Left lung (tissue), 10 donors: ENCODE measurements around the gene FGFRL1. TPM values are rescaled to one million over a fixed set of nuclear protein-coding genes. Genes with fewer than 3 reads are reported as not detected.
A peak's percentile ranks its signal among the peaks of the same experiment; 100 is the strongest.

Experiments
- ATAC-seq: fragments of 200-7000 bp; cut with Tn5 transposase; one replicate; pipeline ENCODE4 v1.9.1; 2020; ENCODE audit warnings: moderate library complexity
- DNase-seq, 4 donors: peaks; one replicate each; pipeline ENCODE4 v3.0.0-alpha.2; 2013 to 2020
- H3K27ac ChIP-seq, 2 donors: fragments of 200-600 bp; sonication (generic) in 1 of 2; one replicate each; pipeline versions ENCODE4 v1.5.0 to v1.8.0; 2020 to 2021
- H3K27me3 ChIP-seq, 2 donors: fragments of 200-600 bp; sonication (generic) in 1 of 2; one replicate each; pipeline versions ENCODE4 v1.5.0 to v1.8.0; 2020 to 2021
- H3K36me3 ChIP-seq, 2 donors: fragments of 200-600 bp; sonication (generic) in 1 of 2; one replicate each; pipeline versions ENCODE4 v1.5.0 to v1.8.0; 2020 to 2021
- H3K4me1 ChIP-seq, 2 donors: fragments of 200-600 bp; one replicate each; pipeline ENCODE4 v1.8.0; 2021
- H3K4me3 ChIP-seq, 2 donors: fragments of 200-600 bp; sonication (generic) in 1 of 2; one replicate each; pipeline versions ENCODE4 v1.5.0 to v1.8.0; 2020 to 2021; ENCODE audit warnings: mild to moderate bottlenecking in 1 of 2
- H3K9me3 ChIP-seq, 2 donors: fragments of 200-600 bp; sonication (generic) in 1 of 2; one replicate each; pipeline versions ENCODE4 v1.5.0 to v1.8.0; 2020 to 2021
- intact Hi-C, 2 donors: fragments of 100-400 bp; cut with DNase I; formaldehyde crosslinking; loops; one replicate each; pipeline versions ENCODE4 v1.11.2 to v1.14.2; 2022
- polyA plus RNA-seq, 6 donors: library from polyadenylated mRNA; unstranded; fragments of 120-200 nt; gene quantifications; one replicate each; pipeline ENCODE4 v1.2.1, GENCODE V29; 2013; ENCODE audit not compliant: insufficient read length in 6 of 6
- total RNA-seq, 2 donors: library from RNA; stranded (reverse); fragmentation: NEBNext Ultra II Directional; extraction: Animal tissue kit (Norgen Biotek cat#: 25700); gene quantifications; one replicate each; pipeline ENCODE4 v1.2.1, GENCODE V29; 2021
- TF ChIP-seq, protein P1 (sequence below), 2 donors: fragments of 200-600 bp; sonication (generic) in 1 of 2; IDR thresholded peaks; one replicate each; pipeline versions ENCODE4 v1.5.0 to v1.8.0; 2021; ENCODE audit warnings: antibody characterized with exemption in 2 of 2
- donor health status: DM: no; HTN: yes; CAD: no.
- donor health status: DM: no; HTN: no; CAD: no.

FGFRL1 gene
- total and polyA plus RNA-seq, 8 donors, result 16.3 to 31.2 (median 21.3) TPM

DNA sequence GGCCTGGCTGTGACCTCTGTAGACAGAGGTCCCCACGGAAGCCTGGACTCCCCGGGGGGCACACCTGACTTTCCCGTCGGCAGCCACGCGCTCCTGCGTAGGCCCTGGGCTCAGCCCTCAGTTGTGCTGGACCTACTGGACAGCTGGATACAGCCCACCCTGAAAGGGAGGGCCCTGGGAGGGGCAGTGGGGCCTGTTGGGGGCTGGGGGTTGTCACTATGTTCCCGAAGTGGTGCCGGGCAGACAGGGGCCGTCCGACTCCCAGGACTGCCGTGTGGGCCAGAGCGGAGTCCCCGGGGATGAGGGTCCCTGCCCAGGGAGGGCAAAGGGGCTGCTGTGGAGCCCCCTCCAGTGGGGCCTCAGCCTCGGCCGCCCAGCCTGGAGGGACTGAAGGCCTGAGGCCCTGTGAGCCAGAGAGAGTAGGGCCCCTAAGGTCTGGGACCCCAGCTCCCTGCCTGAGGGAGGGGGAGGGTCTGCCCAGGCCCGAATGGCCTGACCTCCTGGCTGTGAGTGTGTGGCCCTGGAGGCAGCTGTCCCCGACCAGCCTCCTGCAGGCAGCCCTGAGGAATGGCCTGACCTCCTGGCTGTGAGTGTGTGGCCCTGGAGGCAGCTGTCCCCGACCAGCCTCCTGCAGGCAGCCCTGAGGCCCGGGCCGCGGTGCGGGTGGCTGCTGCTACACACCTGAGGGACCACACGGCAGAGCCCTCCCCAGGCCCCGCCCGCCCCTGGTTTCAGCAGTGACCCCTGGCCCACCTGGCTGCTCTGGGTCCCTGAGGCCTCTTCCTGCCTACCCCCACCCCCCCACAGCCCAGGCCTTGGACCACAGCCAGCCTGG lies 25.8 kb downstream of the FGFRL1 start:
- Histone ChIP-seq H3K9me3 (no peaks in the 10 kb centered on the region), H3K27me3 (peaks cover 0 to 81% of the 10 kb centered on the region in 2 donors), H3K27ac (no peak overlapping the region), H3K36me3 (no peaks in the 10 kb centered on the region), H3K4me3 (no peak overlapping the region), H3K4me1 (peaks cover 6% of the 10 kb centered on the region in 2 donors)
- DNase-seq (no peak), ATAC-seq (no peak)
- TF ChIP-seq, protein P1, sequence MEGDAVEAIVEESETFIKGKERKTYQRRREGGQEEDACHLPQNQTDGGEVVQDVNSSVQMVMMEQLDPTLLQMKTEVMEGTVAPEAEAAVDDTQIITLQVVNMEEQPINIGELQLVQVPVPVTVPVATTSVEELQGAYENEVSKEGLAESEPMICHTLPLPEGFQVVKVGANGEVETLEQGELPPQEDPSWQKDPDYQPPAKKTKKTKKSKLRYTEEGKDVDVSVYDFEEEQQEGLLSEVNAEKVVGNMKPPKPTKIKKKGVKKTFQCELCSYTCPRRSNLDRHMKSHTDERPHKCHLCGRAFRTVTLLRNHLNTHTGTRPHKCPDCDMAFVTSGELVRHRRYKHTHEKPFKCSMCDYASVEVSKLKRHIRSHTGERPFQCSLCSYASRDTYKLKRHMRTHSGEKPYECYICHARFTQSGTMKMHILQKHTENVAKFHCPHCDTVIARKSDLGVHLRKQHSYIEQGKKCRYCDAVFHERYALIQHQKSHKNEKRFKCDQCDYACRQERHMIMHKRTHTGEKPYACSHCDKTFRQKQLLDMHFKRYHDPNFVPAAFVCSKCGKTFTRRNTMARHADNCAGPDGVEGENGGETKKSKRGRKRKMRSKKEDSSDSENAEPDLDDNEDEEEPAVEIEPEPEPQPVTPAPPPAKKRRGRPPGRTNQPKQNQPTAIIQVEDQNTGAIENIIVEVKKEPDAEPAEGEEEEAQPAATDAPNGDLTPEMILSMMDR (IDR thresholded peaks at IDR 0.05), result no peak
- intact Hi-C loops, result no loop called here

DNA sequence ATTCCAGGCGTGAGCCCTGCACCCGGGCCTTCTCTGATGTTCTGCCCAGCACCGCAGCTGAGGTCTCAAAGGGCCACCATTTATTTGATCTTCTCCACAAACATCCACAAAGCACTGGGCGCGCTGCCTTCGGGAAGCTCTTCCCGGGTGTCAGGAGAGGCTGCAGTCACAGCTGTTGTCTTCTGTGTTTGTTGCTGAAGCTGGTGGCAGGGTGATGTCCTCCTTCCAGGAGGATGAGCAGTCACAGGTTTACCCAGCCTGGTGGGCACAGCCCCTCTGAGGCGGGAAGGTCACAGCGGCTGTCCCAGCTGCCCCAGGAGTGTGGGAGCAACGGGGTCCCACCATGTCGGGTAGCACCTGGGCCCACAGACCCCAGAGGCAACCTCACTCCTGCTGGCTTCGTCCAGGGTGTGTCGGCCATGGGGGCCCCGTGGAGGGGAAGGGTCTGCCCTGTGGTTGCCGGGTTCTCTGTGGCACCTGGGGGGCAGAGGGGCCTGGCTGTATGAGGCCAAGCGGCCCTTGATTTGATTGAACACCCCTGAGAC lies 27.6 kb downstream of the FGFRL1 start:
- H3K36me3 ChIP-seq, result no peaks in the 10 kb centered on the region
- no peak for ATAC-seq
- TF ChIP-seq, protein P1 (IDR thresholded peaks at IDR 0.05), result no peak
- intact Hi-C loops, result no loop called here
- peak overlapping the region in 1 of 2 donors; percentile 33 for H3K27ac ChIP-seq
- H3K9me3 ChIP-seq, result no peaks in the 10 kb centered on the region
- no peak overlapping the region for H3K4me3 ChIP-seq
- DNase-seq, result peak in 1 of 4 donors; percentile 64
- H3K27me3 ChIP-seq, result peaks cover 0 to 72% of the 10 kb centered on the region in 2 donors
- peaks cover 13 to 15% of the 10 kb centered on the region in 2 donors for H3K4me1 ChIP-seq

DNA sequence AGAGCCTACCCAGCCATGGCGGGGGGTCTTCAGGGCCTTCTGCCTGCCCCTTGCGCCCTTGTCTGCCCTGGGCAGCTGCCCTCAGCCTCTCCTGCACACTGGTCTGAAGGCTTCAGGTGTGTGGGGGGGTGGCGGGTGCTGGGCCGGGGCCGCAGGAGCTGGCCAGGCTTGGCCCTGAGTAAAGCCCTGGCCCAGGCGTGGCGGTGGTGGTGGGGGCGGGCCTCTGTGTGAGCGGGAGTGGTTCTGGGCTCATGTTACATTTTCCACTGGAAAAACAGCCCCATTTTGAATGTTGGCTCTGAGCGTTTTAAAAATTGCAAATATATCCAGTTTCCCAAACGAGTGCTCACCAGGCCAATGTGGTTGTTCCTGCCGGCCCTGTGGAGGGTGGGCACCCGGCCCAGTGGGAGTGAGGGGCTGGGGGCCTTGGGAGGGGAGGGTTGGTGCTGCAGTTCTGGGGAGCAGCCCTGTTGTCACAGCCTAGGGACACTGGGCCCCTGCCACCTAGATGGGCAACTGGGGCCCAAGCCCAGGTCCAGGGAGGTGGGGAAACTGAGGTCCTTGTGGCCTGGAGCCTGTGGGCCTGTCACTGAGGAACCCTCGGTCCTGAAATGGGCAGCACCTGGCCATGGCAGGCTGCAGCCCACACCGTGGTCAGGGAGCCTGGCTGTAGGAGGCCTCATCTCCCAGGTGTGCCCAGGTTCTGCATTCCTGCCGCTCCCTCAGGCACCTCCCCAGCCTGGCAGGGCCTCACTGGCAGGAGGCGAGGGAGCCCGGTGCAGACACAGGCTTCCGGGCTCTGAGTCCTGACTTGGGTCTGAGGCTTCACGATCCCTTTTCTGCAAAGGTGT lies 28.3 kb downstream of the FGFRL1 start:
- H3K4me1 ChIP-seq, result peaks cover 19 to 22% of the 10 kb centered on the region in 2 donors
- TF ChIP-seq, protein P1 (IDR thresholded peaks at IDR 0.05), result no peak
- intact Hi-C loops, result no loop called here
- peak; percentile 39 for ATAC-seq
- peaks cover 0 to 72% of the 10 kb centered on the region in 2 donors for H3K27me3 ChIP-seq
- peak overlapping the region in 1 of 2 donors; percentile 33 for H3K27ac ChIP-seq
- no peaks in the 10 kb centered on the region for H3K36me3 ChIP-seq
- no peak overlapping the region for H3K4me3 ChIP-seq
- no peaks in the 10 kb centered on the region for H3K9me3 ChIP-seq
- peak; percentile 54 to 81 (median 68) for DNase-seq

DNA sequence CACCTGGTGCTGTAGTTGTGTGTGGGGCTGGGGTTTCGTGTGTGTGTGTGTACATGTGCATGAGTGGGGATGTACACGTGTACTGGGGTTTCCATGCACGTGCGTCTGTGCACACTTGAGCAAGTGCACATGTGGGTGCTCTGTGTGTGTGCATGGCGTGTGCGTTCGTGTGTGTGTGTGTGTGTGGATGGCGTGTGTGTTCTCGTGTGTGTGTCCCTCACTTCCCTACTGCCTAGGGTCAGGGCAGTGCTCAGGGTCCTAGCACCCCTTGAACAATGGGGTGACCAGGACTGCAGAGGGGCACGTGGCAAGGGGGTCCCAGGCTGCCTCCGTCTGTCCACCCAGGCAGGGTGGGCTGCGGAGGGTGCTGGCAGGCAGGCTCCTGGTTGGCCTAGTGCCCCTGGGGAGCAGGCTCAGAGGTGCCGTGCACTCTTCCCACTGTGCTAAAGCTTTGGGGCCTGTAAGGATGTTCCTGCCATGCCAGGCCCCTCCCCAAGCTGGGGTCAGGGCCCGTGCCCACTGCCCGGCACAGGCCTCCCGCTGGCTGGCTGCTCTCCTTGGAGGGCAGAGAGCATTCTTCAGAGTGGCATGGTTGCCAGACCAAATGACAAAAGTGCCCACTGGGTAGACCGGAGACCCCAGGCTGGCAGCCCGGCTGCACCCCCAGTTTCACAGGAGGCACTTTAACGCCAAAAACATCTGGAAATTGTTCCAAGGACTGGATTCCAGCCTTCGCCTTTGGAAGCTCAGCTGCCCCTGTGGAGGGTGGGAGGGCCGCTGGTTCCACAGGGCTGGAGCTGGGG lies 29.1 kb downstream of the FGFRL1 start:
- no peak overlapping the region for H3K27ac ChIP-seq

More for the DNA sequence above, 29.1 kb downstream of the FGFRL1 start:
- H3K4me3 ChIP-seq, result no peak overlapping the region
- ATAC-seq (no peak), DNase-seq (peak in 1 of 4 donors; percentile 75)
- TF ChIP-seq, protein P1 (IDR thresholded peaks at IDR 0.05), result no peak
- intact Hi-C loops, result no loop called here
- no peaks in the 10 kb centered on the region for H3K9me3 ChIP-seq
- peaks cover 0 to 72% of the 10 kb centered on the region in 2 donors for H3K27me3 ChIP-seq
- H3K36me3 ChIP-seq, result no peaks in the 10 kb centered on the region
- peaks cover 19 to 22% of the 10 kb centered on the region in 2 donors for H3K4me1 ChIP-seq
